SK-MEL-5 (cell line): Measurements from ENCODE around the gene ACAN. TPM values are rescaled to one million over a fixed set of nuclear protein-coding genes. Genes with fewer than 3 reads are reported as not detected.

ENCODE experiments used
- DNase-seq: peaks from one replicate; pipeline ENCODE4 v3.0.0-alpha.2; 2016; ENCODE audit warnings: low read depth, low spot score
- in situ Hi-C: cut with HindIII; loops from 2 replicates; pipeline ENCODE4 v1.10.0; 2016; ENCODE audit warnings: low sequenced_read_pairs, high pct_unique_total_duplicates, low pct_unique_long_range_greater_than_20kb
- polyA plus RNA-seq, 2 experiments: library from polyadenylated mRNA; depleted of rRNA; stranded (reverse); fragments of >200 nt; gene quantifications; 2 replicates each; pipeline ENCODE4 v1.2.3, GENCODE V29; 2015
- total RNA-seq: library from RNA; depleted of rRNA; stranded (reverse); fragments of >200 nt; shearing (Covaris generic); gene quantifications from 2 replicates; pipeline ENCODE4 v1.2.3, GENCODE V29; 2014; rRNA removed

The ACAN gene
- total RNA-seq, result 0.77 and 1.6 TPM in 2 replicates
- 4.8 and 7.0 TPM in 2 replicates for polyA plus RNA-seq (2015; cell fraction: cytosol; rRNA removed)
- 2.4 and 2.7 TPM in 2 replicates for polyA plus RNA-seq (2015; cell fraction: nucleus; rRNA removed)

- DNase-seq, result no peak
Observed at GRCh38 chr15:88803241-88803919, at the start of gene ACAN. TSS of gene ACAN (plus strand) at chr15:88803436. CDS start at chr15:88836207, 32,771 bp downstream.

GRCh38 chr15:88756521-88756920 is 46.7 kb upstream of the ACAN start:
- DNase-seq, result no peak
- in situ Hi-C loops, result no loop called here

More at GRCh38 chr15:88803241-88803919, at the start of gene ACAN:
- in situ Hi-C loops, result no loop called here

GRCh38 chr15:88756921-88757320 is 46.3 kb upstream of the ACAN start:
- in situ Hi-C loops, result no loop called here
- DNase-seq, result no peak

- DNase-seq, result no peak
- in situ Hi-C loops, result no loop called here
Observed at GRCh38 chr15:88759872-88760271, 43.4 kb upstream of the ACAN start.

- DNase-seq, result no peak
- in situ Hi-C loops, result no loop called here
Observed at GRCh38 chr15:88764448-88764847, 38.8 kb upstream of the ACAN start.

GRCh38 chr15:88765212-88765611 is 38.0 kb upstream of the ACAN start:
- in situ Hi-C loops, result no loop called here
- DNase-seq, result no peak

- DNase-seq, result peak; percentile 81
- in situ Hi-C loops, result no loop called here
Observed at GRCh38 chr15:88769161-88769971, 33.9 kb upstream of the ACAN start.

- in situ Hi-C loops, result no loop called here
- DNase-seq, result no peak
Observed at GRCh38 chr15:88775776-88776175, 27.5 kb upstream of the ACAN start.

- in situ Hi-C loops, result no loop called here
- DNase-seq, result peak; percentile 50
Observed at GRCh38 chr15:88776646-88777045, 26.6 kb upstream of the ACAN start.

- in situ Hi-C loops, result no loop called here
- DNase-seq, result no peak
Observed at GRCh38 chr15:88779944-88780343, 23.3 kb upstream of the ACAN start.

GRCh38 chr15:88782465-88782864 is 20.8 kb upstream of the ACAN start:
- in situ Hi-C loops, result no loop called here
- DNase-seq, result no peak

GRCh38 chr15:88785217-88785616 is 18.0 kb upstream of the ACAN start:
- DNase-seq, result no peak
- in situ Hi-C loops, result no loop called here

- DNase-seq, result no peak
- in situ Hi-C loops, result no loop called here
Observed at GRCh38 chr15:88788036-88788435, 15.2 kb upstream of the ACAN start.

- in situ Hi-C loops, result no loop called here
- DNase-seq, result no peak
Observed at GRCh38 chr15:88788816-88789215, 14.4 kb upstream of the ACAN start.

GRCh38 chr15:88790486-88790885 is 12.8 kb upstream of the ACAN start:
- no peak for DNase-seq
- in situ Hi-C loops, result no loop called here

- peak; percentile 58 for DNase-seq
- in situ Hi-C loops, result no loop called here
Observed at GRCh38 chr15:88791637-88792036, 11.6 kb upstream of the ACAN start.

- DNase-seq, result peak; percentile 26
- in situ Hi-C loops, result no loop called here
Observed at GRCh38 chr15:88792342-88793282, 10.6 kb upstream of the ACAN start.

- in situ Hi-C loops, result no loop called here
- no peak for DNase-seq
Observed at GRCh38 chr15:88794001-88794400, 9.2 kb upstream of the ACAN start.
